Ramos (cell line): ENCODE data around the gene ATP4B.

Source experiments
- in situ Hi-C: fragments of 300-500 bp; cut with MboI; formaldehyde crosslinking; loops from one replicate; pipeline ENCODE4 v1.14.3; 2022; ENCODE audit warnings: low sequenced_read_pairs; ENCODE audit not compliant: unreplicated experiment

The ATP4B gene

DNA sequence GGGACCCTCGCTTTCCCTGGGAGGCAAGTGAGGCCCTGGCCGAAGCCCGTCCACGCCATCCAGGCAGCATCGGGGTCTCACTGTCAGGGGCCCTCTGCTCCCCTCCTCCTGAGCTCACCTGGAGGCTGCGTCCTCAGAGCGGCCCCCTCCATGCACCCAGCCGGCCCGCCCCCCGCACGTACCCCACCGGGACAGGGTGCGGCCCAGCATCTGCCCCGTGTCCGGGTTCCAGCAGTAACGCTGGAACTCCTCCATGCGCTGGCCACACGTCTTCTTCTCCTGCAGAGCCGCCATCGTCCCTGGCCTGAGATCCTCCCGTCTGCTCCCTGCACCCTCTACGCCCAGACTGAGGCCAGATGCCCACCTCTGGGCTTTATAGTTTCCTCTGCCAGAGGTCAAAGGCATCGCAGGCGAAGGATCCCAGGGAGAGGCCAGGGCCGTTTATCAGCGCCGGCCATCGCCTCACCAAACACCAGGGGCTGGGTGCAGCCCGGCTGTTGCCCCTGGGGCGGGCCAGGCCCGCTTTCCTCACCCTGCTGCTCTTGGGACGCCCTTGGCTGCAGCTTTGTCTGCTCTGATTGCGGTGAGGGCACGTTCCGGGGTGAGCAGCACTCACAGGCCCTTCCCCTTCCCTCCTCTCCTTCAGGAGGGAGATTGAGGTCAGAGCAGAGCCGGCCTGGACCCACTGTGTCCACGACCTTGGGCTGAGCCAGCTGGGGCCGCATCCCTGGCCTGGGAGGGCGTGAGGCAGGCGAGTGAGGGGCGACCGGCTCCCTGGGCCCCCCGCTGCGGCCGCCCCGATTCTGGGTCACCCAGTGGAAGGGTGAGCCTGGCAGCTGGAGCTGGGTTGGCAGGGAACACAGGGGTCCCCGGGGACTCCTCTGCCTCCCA, at the start of gene ATP4B:
TSS of gene ATP4B (minus strand) at position 348 of the 891 bp plus-strand sequence. CDS start at position 294, 54 bp downstream.
- in situ Hi-C loops: no loop called here

DNA sequence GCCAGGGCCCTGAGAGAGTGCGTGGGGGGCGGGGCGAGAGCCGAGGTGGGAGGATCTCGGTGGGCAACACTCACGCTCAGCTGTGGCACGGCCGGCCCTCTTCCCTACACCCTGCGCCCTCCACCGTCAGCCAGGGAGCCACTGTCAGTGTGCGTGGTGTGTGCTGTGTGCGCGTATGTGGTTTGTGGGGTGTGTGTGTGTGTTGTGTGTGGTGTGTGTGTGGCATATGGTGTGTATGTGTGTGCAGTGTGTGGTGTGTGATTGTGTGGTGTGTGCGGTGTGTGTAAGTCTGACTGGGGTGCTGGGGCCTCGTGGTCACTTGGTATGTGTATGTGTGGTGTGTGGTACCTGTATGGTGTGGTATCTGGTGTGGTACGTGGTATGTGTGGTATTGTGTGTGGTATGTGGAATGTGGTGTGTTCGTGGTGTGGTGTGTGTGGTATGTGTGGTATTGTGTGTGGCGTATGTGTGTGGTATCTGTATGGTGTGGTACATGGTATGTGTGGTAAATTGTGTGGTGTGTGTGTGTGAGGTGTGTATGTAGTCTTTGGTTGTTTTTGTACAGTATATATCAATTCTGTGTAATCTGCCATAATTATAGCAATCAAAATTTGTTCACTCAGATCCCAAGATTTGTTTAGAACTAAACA, 14.1 kb upstream of the ATP4B start:
- in situ Hi-C loops: no loop called here

DNA sequence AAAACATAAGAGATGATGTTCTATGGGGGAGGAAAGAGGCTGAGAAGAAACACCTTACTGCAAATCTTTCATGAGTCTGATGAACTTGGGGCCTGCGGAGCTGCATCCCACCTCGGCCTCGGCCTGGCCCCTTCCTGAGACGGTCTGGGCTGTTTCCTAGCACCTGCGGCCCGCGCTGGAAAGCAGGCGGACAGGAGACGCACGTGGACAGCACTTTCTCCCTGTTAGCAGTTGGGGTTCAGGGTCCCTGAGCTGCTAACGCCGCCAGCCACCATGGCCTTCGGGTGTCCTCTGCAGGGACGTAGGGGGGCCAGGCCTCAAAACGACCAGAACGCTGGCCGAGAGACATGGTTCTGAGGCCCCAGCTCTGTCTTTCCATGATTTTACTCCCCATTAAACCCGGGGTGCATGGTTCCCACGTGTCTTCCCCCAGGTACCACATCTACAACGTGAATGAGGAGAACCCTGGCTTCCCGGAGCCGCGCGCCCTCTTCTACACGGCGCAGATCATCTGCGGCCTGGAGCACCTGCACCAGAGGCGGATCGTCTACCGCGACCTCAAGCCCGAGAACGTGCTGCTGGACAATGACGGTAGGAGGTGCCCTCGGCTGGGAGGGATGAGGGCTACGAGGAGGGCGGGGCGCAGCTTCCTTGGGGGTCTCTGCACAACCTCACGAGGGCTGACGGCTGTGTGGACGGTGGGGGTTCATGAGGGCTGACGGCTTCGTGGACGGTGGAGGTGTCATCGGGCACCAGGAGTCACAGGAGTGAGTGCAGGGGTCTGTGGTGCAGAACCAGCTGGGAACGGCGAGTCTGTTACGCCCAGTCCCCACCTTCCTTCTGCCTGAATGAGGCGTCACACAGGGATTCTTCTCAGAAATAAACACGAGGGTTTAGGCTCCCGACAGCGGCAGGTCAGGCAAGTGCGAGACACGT, 13.3 kb upstream of the ATP4B start:
- in situ Hi-C loops: no loop called here

- in situ Hi-C loops: no loop called here
These were observed 12.5 kb upstream of the ATP4B start for GRCh38 chr13:113670541-113670940.

- in situ Hi-C loops: no loop called here
These were observed 11.8 kb upstream of the ATP4B start for GRCh38 chr13:113669755-113670341.

- in situ Hi-C loops: no loop called here
These were observed 11.3 kb upstream of the ATP4B start for GRCh38 chr13:113669231-113669754.

DNA sequence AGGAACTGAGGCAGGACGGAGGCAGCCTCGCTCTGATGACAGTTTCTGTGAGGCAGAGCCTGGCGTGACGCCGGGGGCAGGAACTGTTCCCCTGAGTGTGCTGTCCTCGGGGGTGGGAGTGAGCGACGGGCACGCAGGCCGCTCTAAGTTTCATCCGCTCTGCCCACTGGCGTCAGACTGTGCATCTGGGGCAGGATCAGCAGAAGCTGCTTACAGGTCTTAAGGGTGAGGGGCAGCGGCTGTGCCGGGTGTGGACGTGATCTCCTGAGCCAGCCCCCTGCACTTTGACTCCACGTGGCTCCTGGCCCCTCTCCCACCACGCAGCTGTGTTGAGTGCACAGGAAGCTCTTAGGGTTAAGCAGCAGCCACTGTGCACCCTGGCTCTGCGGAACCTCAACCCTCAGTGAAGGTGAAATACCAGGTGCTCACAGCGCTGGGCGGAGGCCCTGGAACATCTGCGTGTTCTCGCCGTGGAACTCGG, 10.5 kb upstream of the ATP4B start:
- in situ Hi-C loops: no loop called here

GRCh38 chr13:113667771-113668490, 9.9 kb upstream of the ATP4B start:
- in situ Hi-C loops: no loop called here

DNA sequence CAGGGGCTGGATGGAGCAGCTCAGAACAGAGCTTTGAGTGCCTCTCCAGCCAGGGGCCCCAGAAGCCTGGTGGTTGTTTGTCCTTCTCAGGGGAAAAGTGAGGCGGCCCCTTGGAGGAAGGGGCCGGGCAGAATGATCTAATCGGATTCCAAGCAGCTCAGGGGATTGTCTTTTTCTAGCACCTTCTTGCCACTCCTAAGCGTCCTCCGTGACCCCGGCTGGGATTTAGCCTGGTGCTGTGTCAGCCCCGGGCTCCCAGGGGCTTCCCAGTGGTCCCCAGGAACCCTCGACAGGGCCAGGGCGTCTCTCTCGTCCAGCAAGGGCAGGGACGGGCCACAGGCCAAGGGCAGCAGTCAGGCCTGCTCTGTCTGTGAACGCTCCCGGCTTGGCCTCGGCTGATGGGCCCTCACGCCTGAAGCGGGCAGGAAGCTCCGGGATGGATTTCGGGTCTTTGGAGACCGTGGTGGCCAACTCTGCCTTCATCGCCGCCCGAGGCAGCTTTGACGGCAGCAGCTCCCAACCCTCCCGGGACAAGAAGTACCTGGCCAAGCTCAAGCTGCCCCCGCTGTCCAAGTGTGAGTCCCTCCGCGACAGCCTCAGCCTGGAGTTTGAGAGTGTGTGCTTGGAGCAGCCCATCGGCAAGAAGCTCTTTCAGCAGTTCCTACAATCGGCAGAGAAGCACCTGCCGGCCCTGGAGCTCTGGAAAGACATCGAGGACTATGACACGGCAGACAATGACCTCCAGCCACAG, 9.1 kb upstream of the ATP4B start, which contains the start of gene GRK1:
TSS of gene GRK1 (plus strand) at position 269 of the 751 bp plus-strand sequence. CDS start at position 437, 168 bp downstream.
- in situ Hi-C loops: no loop called here

GRCh38 chr13:113666329-113666670, 8.3 kb upstream of the ATP4B start:
- in situ Hi-C loops: no loop called here

DNA sequence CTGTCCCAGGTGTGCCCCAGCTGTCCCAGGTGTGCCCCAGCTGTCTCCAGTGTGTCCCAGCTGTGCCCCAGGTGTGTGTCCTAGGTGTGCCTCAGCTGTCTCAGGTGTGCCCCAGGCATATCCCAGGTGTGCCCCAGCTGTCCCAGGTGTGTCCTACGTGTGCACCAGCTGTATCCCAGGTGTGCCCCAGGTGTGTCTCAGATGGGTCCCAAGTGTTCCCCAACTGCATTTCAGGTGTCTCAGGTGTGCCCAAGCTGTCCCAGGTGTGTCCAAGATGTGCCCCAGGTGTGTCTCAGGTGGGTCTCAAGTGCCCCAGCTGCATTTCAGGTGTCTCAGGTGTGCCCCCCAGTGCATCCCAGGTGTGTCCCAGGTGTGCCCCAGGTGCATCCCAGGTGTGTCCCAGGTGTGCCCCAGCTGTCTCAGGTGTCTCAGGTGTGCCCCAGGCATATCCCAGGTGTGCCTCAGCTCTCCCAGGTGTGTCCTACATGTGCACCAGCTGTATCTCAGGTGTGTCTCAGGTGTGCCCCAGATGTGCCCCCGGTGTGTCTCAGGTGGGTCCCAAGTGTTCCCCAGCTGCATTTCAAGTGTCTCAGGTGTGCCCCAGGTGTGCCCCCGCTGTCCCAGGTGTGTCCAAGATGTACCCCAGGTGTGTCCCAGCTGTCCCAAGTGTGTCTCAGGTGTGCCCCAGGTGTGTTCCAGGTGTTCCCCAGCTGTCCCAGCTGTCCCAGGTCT, 7.8 kb upstream of the ATP4B start:
- in situ Hi-C loops: no loop called here

DNA sequence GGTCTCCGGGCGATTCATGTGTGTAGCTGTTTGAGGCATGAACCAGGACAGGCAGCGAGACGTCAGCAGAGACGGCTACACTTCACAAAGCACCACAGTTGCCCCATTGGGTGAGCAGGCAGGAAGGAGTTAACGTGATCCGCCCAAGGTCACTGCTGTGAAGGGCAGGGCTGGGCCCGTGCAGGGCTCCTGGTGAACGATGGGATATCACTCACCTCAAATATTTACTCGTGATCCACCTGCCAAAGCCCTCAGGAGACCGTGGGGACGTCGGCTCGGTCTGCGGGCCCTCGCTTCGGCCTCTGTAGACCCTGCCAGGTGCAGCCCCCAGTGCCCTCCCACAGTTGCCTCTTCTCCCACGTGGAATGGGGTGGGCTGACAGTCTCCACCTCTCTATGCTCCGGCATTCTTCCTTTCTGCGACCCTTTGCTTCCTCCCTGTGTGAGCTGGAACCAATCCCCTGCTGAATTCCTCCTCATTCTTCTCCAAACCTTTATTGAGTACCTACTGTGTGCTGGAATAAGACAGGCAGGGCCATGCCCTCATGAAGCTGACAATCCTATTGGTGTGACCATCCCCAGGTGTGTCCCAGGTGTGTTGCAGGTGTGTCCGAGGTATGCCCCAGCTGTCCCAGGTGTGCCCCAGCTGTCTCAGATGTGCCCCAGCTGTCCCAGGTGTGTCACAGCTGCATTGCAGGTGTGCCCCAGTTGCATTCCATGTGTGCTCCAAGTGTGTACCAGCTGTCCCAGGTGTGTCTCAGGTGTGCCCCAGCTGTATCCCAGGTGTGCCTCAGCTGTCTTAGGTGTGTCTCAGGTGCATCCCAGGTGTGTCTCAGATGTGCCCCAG, 7.0 kb upstream of the ATP4B start:
- in situ Hi-C loops: no loop called here

DNA sequence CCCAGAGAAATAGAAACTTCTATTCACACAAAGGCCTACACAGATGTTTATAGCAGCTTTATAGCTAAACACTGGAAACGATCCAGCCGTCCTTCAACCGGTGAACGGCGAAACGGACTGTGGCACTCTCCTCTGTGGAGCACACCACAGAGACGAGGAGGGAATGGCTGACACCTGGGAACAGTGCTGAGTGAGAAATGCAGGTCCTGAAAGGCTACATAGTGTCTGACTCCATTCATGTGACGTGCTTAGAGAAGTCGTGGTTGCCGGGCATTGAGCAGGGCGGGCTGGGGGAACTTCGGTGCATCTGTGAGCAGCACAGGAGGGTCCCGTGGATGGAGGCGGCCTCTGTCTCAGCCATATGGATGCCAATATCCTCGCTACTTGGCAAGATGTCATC, 5.9 kb upstream of the ATP4B start:
- in situ Hi-C loops: no loop called here

DNA sequence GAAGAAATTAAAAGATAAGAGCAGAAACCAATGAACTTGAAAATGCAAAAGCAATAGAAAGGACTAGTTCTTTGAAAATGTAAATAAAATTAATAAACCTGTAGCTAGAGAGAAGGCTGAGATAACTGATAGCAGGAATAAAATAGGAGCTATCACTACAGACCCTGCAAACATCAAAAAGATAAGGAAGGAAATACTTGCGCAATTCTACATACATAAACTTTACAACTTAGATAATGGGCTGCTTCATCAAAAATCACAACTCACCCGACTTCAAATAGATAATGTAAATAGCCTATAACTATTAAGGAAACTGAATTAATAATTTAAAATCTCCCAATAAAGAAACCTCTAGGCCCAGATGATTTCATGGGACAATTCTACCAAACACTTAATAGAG, 3.5 kb upstream of the ATP4B start:
- in situ Hi-C loops: no loop called here

DNA sequence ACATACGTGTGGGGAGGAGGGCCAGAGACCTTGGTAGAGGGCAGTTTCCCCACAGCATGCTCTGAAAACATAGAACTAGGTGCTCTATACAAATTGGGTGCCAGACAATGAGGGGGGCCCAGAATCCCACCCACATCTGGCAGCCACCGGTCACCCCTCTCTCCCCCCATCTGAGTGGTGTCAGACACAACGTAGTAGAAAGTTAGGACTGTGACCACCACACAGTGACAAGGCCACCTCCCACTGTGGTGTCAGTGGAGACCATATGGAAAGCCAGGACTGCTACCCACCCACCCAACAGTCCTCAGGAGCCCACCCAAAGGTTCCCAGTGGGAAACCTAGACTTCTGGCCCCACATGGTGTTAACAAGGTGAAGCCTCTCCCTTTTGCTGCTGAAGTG, 2.1 kb upstream of the ATP4B start:
- in situ Hi-C loops: no loop called here

GRCh38 chr13:113659337-113659736, 1.3 kb upstream of the ATP4B start:
- in situ Hi-C loops: no loop called here

DNA sequence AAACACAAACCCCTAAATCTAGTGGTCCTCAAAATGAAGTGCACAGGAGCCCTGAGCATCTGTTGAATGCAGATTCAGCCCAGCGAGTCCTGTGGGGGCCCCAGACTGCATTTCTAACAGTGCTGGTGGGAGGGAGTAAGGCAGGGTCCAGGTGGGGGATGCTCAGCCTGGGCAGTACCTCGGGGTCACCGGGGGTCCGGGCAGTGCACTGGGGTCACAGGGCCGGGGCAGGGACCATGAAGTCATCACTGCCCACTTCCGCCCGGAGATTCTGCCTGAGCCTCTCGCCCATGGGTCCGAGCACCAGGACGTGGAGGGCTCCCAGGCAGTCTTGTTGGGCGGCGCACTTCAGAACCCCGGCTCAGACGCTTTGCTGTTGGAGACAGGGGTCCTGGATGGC, 838 bp upstream of the ATP4B start:
- in situ Hi-C loops: no loop called here
